K562 (cell line): Measurements from ENCODE around the gene LRRC3C. TPM values are rescaled to one million over a fixed set of nuclear protein-coding genes. Genes with fewer than 3 reads are reported as not detected.

ENCODE experiments used
- CCAR2 ChIP-seq: fragments of 200-400 bp; formaldehyde crosslinking; IDR thresholded peaks from 2 replicates; pipeline ENCODE4 v1.6.1; 2017; ENCODE audit warnings: mild to moderate bottlenecking, low read depth, low read length
- CTBP1 ChIP-seq: fragments of 450-650 bp; IDR thresholded peaks from 2 replicates; pipeline ENCODE4 v1.6.1; 2016; ENCODE audit warnings: borderline replicate concordance
- CXXC5 ChIP-seq: fragments of 250-450 bp; sonication (Bioruptor Pico); IDR thresholded peaks from 2 replicates; pipeline ENCODE4 v1.8.0; 2022; ENCODE audit warnings: inconsistent platforms, mild to moderate bottlenecking, moderate library complexity
- EP300 ChIP-seq: IDR thresholded peaks from 2 replicates; pipeline ENCODE4 v1.6.1; 2012; ENCODE audit warnings: low read length, improper control_type of control experiment
- ERF ChIP-seq: fragments of 450-650 bp; formaldehyde crosslinking; IDR thresholded peaks from 2 replicates; pipeline ENCODE4 v1.4.0; 2020; ENCODE audit warnings: mild to moderate bottlenecking, mixed read lengths
- HIVEP1 ChIP-seq: fragments of 250-450 bp; sonication (Bioruptor Pico); IDR thresholded peaks from 2 replicates; pipeline ENCODE4 v1.4.0; 2020; ENCODE audit warnings: mild to moderate bottlenecking
- KAT2B ChIP-seq: IDR thresholded peaks from one replicate; pipeline ENCODE4 v1.6.1; 2012; ENCODE audit warnings: low read depth, mild to moderate bottlenecking, control low read depth, inconsistent platforms, low read length, moderate library complexity
- MAZ ChIP-seq, 2 experiments: fragments of 450-650 bp in 1 of 2; sonication (generic) in 1 of 2; formaldehyde crosslinking; IDR thresholded peaks in 1 of 2; conservative IDR thresholded peaks in 1 of 2; 2 replicates each; pipeline versions ENCODE4 v1.4.0 to v1.5.0; 2020; ENCODE audit warnings: mild to moderate bottlenecking in 1 of 2, missing genetic modification reagents in 1 of 2
- PML ChIP-seq: IDR thresholded peaks from 2 replicates; pipeline ENCODE4 v1.6.1; 2012; ENCODE audit warnings: low read length, inconsistent platforms
- SAFB ChIP-seq: fragments of 200-400 bp; formaldehyde crosslinking; IDR thresholded peaks from 2 replicates; pipeline ENCODE4 v1.6.1; 2017; ENCODE audit warnings: low read depth, low read length, borderline replicate concordance
- SETDB1 ChIP-seq: IDR thresholded peaks from one replicate; pipeline ENCODE4 v1.6.1; 2012; ENCODE audit warnings: low read length, control low read depth, inconsistent platforms
- SP2 ChIP-seq: IDR thresholded peaks from 2 replicates; pipeline ENCODE4 v1.6.1; 2011; ENCODE audit warnings: mild to moderate bottlenecking, low read depth, low read length, moderate library complexity; ENCODE audit not compliant: poor library complexity, severe bottlenecking; ENCODE audit errors: extremely low read depth
- TARDBP ChIP-seq: fragments of 450-650 bp; IDR thresholded peaks from 2 replicates; pipeline ENCODE4 v1.6.1; 2016
- WHSC1 ChIP-seq: IDR thresholded peaks from one replicate; pipeline ENCODE4 v1.6.1; 2012; ENCODE audit warnings: low read length, control low read depth, inconsistent platforms
- XRCC4 ChIP-seq: IDR thresholded peaks from one replicate; pipeline ENCODE4 v1.6.1; 2011; ENCODE audit not compliant: insufficient read depth, insufficient read length; ENCODE audit errors: extremely low read depth
- ZFP36 ChIP-seq: fragments of 150-350 bp; IDR thresholded peaks from 2 replicates; pipeline ENCODE4 v1.6.1; 2018; ENCODE audit warnings: low read length, low read depth; ENCODE audit not compliant: partially characterized antibody
- ZNF140 ChIP-seq: fragments of 250-450 bp; sonication (Bioruptor Pico); IDR thresholded peaks from 2 replicates; pipeline ENCODE4 v1.8.0; 2021; ENCODE audit warnings: moderate library complexity, mild to moderate bottlenecking, inconsistent platforms
- polyA plus RNA-seq, 8 experiments: library from polyadenylated mRNA; depleted of rRNA in 4 of 8; stranded (reverse) in 5 of 8; unstranded in 3 of 8; fragments of >200 nt; fragmentation: Nextera tagmentation in 2 of 8; fragmentation: Illumina TruSeq in 1 of 8; extraction: Ambion mirVana in 2 of 8; extraction: Trizol in 1 of 8; gene quantifications; 2 replicates each; pipeline versions ENCODE4 v1.2.1 to v1.2.3, GENCODE V29; 2011 to 2014; ENCODE audit warnings: inconsistent platforms in 1 of 8, missing spikeins in 1 of 8
- total RNA-seq, 7 experiments: library from RNA; depleted of rRNA in 6 of 7; stranded (reverse); fragments of >200 nt in 6 of 7; fragmentation: Illumina TruSeq in 2 of 7; extraction: Trizol in 2 of 7; gene quantifications; 2 replicates each; pipeline versions ENCODE4 v1.2.1 to v1.2.3, GENCODE V29; 2011 to 2021; ENCODE audit warnings: low replicate concordance in 1 of 7
- TF ChIP-seq, protein P1 (sequence below): fragments of 450-650 bp; formaldehyde crosslinking; IDR thresholded peaks from 2 replicates; pipeline ENCODE4 v1.4.0; 2020; ENCODE audit warnings: mild to moderate bottlenecking, moderate library complexity
- TF ChIP-seq, protein P2 (sequence below): fragments of 250-450 bp; sonication (Bioruptor Pico); IDR thresholded peaks from 2 replicates; pipeline ENCODE4 v1.5.0; 2021
- TF ChIP-seq, protein P3 (sequence below): fragments of 250-450 bp; sonication (Bioruptor Pico); IDR thresholded peaks from 2 replicates; pipeline ENCODE4 v1.4.0; 2020
- TF ChIP-seq, protein P4 (sequence below): fragments of 250-450 bp; sonication (Bioruptor Pico); IDR thresholded peaks from 2 replicates; pipeline ENCODE4 v1.6.1; 2021; ENCODE audit warnings: mild to moderate bottlenecking

LRRC3C gene
- total and polyA plus RNA-seq, 9 of the 15 experiments (the other 6 are each of a cell fraction or from before 2014, with no cell fraction given): not detected

DNA sequence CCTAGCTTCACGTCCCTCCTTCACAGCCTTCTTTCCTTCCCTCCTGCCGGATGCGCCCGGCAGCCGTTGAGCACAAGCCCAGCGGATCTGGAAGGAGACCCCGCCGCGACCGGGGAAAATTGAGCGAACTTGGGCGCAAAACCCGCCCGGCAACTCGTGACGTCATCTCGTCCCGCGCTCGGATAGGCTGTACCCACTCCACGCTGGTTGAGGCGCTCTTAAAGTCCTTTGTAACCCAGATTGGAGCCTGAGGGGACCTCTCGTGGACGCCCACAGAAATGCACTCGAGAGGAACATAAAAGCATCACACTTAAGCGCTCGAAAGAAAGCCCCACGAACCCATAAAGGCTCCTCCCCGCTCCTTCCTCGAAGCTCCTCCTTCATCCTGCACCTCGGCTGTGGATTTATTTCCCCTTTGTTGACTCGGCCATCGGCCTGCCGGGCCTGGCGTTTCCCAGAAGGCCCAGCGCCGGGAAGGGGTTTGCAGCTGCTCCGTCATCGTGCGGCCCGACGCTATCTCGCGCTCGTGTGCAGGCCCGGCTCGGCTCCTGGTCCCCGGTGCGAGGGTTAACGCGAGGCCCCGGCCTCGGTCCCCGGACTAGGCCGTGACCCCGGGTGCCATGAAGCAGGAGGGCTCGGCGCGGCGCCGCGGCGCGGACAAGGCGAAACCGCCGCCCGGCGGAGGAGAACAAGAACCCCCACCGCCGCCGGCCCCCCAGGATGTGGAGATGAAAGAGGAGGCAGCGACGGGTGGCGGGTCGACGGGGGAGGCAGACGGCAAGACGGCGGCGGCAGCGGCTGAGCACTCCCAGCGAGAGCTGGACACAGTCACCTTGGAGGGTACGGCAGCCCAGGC is 53.0 kb downstream of the LRRC3C start, which contains the start of gene PSMD3 (continued):
- TF ChIP-seq, protein P1, sequence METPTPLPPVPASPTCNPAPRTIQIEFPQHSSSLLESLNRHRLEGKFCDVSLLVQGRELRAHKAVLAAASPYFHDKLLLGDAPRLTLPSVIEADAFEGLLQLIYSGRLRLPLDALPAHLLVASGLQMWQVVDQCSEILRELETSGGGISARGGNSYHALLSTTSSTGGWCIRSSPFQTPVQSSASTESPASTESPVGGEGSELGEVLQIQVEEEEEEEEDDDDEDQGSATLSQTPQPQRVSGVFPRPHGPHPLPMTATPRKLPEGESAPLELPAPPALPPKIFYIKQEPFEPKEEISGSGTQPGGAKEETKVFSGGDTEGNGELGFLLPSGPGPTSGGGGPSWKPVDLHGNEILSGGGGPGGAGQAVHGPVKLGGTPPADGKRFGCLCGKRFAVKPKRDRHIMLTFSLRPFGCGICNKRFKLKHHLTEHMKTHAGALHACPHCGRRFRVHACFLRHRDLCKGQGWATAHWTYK (CRISPR knock-in tag): peak; percentile 90
- TF ChIP-seq, protein P2, sequence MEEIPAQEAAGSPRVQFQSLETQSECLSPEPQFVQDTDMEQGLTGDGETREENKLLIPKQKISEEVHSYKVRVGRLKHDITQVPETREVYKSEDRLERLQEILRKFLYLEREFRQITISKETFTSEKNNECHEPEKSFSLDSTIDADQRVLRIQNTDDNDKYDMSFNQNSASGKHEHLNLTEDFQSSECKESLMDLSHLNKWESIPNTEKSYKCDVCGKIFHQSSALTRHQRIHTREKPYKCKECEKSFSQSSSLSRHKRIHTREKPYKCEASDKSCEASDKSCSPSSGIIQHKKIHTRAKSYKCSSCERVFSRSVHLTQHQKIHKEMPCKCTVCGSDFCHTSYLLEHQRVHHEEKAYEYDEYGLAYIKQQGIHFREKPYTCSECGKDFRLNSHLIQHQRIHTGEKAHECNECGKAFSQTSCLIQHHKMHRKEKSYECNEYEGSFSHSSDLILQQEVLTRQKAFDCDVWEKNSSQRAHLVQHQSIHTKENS (CRISPR knock-in tag): no peak
- TF ChIP-seq EP300 (peak; percentile 79), CXXC5 (CRISPR knock-in tag) (peak; percentile 94), ERF (CRISPR knock-in tag) (no peak), WHSC1 (no peak), CTBP1 (peak; percentile 67; the same call in 1 of the 2 replicates), CCAR2 (no peak), XRCC4 (no peak), ZFP36 (no peak), SP2 (no peak), TARDBP (no peak), ZNF140 (CRISPR knock-in tag) (no peak), HIVEP1 (CRISPR knock-in tag) (no peak), KAT2B (no peak), MAZ (CRISPR knock-in tag; conservative IDR thresholded peaks at IDR 0.05 in 1 of 2, IDR thresholded peaks at IDR 0.05 in 1 of 2) (peak; percentile 79 to 88; a peak in 3 of 4 replicates), SAFB (peak; percentile 76; the same call in 1 of the 2 replicates), SETDB1 (no peak), PML (peak; percentile 80; the same call in 1 of the 2 replicates)
- TF ChIP-seq, protein P3, sequence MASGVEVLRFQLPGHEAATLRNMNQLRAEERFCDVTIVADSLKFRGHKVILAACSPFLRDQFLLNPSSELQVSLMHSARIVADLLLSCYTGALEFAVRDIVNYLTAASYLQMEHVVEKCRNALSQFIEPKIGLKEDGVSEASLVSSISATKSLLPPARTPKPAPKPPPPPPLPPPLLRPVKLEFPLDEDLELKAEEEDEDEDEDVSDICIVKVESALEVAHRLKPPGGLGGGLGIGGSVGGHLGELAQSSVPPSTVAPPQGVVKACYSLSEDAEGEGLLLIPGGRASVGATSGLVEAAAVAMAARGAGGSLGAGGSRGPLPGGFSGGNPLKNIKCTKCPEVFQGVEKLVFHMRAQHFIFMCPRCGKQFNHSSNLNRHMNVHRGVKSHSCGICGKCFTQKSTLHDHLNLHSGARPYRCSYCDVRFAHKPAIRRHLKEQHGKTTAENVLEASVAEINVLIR: peak; percentile 91
- TF ChIP-seq, protein P4, sequence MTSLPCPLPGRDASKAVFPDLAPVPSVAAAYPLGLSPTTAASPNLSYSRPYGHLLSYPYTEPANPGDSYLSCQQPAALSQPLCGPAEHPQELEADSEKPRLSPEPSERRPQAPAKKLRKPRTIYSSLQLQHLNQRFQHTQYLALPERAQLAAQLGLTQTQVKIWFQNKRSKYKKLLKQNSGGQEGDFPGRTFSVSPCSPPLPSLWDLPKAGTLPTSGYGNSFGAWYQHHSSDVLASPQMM: no peak
